ENCODE data around the gene SPTBN4.
A peak's percentile ranks its signal among the peaks of the same experiment; 100 is the strongest.
"Not testable (repeated sequence)": the region's sequence is repeated elsewhere in the genome, so short reads cannot be mapped to it uniquely, and the experiment has no call there.

SPTBN4 gene

DNA sequence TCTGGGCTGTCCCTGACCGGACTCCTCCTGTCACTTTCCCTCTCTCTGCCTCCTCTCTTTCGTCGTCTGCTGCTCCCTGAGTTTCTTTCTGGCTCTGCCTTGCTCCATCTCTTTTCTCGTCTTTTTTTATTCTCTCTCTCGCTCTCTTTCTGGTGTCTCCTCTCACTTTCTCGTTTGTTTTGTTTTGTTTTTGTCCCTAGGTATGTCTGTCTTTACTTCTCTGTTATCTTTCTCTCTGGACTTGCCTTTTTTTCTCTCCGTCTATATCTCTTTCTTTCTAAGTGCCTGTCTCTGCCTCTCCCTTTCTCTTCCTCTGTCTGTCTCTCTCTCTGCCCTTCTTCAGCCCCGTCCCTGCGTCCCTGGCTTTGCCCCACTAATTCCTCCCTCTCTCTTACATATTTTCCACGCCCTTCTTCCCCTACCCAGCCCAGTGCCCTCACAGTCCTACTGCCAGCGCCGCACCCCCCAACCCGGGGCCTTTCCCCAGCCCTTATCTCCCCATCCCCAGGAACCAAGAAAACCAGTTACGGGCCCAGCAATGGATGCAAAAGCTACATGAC is 61.8 kb downstream of the SPTBN4 start:
- TF ChIP-seq POLR2A (IDR thresholded peaks at IDR 0.05; ENCODE audit: low read depth, low read length) = no peak
- TF ChIP-seq TAF1 (IDR thresholded peaks at IDR 0.05; ENCODE audit: borderline replicate concordance, low read depth, low read length) = no peak
- TF ChIP-seq POLR2AphosphoS5 (IDR thresholded peaks at IDR 0.05; ENCODE audit: low read depth, low read length) = no peak
- no peak for FAIRE-seq
- no peak for DNase-seq (ENCODE audit: insufficient read length)

DNA sequence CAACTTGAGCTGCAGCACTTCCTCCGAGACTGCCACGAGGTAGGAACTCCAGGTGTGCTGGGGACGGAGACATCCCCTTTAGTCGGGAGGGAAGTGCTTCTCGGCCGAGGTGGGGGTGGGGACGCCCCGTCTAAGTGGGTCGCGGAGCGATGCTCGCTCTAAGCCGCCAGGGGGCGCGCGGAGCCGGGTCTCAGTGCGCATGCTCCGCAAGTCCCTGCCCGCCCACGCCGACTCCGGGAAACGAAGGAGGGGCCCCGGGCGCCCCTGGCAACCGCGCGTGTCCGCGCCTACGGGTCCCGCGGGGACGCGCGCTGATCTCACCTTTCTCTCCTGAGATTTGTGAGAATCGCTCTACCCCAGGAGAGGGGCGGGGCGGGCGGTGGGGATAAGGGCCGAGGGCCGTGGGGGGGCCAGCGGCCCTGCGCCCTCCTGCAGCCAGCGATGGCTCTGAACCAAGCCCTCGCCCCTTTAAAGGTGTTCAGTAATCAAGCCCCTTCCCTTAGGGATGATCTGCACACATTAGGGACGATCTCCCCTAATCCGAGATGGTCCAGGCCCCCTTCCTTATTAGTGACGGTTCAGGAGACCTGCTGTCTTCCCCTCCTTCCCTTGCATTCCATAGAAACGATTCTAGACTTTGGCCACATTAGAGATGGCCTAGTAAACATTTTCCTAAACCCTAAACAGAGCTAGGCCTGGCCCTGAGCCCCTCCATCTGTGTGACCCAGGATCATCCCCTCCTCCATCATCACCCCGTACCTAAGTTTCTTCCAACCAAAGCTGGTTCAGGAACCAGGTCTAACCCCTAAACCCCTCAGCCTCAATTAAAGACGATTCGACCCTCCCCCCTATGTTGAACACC is 62.5 kb downstream of the SPTBN4 start:
- peak; percentile 98 for FAIRE-seq
- TF ChIP-seq POLR2A (IDR thresholded peaks at IDR 0.05; ENCODE audit: low read depth, low read length) (no peak), TAF1 (IDR thresholded peaks at IDR 0.05; ENCODE audit: borderline replicate concordance, low read depth, low read length) (no peak), POLR2AphosphoS5 (IDR thresholded peaks at IDR 0.05; ENCODE audit: low read depth, low read length) (no peak)
- peak; percentile 98 for DNase-seq (ENCODE audit: insufficient read length)

DNA sequence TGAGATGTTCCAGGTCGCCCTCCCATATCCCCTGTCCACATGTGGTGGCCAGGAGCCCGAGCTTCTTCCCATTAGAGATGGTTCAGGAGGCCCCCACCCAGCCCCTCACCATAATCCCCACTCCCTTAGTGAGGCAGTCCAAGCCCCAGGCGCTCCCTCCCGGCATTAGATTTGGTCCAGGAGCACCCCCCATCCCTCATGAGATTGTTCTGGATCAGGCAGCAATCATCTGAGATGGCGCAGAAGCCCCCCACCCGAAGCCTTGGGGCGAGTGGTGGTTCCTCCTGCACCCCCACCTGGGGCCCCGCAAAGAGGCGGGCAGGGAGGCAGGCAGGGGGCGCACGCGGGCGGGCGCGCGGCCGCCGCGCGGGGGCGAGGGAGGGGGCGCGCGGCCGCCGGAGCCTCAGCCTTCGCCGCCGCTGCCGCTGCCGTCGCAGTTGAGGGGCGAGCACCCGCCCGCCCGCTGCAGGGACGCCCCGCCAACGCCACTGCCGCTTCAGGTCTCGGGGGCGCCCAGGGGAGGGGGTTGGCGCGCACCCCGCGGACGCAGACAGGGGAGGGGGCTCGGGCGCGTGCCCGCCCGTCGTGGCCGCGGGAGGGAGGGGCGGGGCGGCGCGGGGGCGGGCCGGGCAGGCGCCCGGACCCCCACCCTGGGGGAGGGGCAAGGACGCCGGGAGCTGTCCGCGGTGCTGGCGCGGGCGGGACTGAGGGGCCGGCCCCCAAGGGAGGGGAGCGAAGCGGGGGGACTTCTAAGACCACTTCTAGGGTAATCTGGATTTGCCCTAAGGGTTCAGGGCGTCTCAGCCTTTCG is 63.5 kb downstream of the SPTBN4 start:
- TF ChIP-seq POLR2AphosphoS5 (IDR thresholded peaks at IDR 0.05; ENCODE audit: low read depth, low read length) (no peak), TAF1 (IDR thresholded peaks at IDR 0.05; ENCODE audit: borderline replicate concordance, low read depth, low read length) (no peak), POLR2A (IDR thresholded peaks at IDR 0.05; ENCODE audit: low read depth, low read length) (no peak)
- FAIRE-seq (no peak), DNase-seq (ENCODE audit: insufficient read length) (no peak)

DNA sequence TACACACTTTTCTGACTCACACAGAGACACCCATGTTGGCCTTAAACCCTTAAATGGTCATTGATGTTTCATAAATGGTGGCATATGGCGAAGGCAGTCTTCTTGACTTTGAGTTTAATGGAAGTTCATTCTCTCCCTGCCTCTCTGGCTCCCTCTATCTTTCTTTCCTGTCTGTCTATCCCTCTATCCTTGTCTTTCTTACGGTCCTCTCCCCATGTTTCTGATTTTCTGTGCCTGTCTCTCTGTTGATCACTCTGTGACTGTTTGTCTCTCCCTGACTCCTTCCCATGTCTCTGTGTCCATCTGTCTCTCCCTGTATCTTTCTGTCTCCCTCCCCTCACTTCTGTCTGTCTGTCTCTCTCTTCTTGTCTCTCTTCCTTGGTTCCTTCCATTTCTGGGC is 66.7 kb downstream of the SPTBN4 start:
- DNase-seq (ENCODE audit: insufficient read length) = no peak
- no peak for FAIRE-seq
- TF ChIP-seq TAF1 (IDR thresholded peaks at IDR 0.05; ENCODE audit: borderline replicate concordance, low read depth, low read length) (no peak), POLR2A (IDR thresholded peaks at IDR 0.05; ENCODE audit: low read depth, low read length) (no peak), POLR2AphosphoS5 (IDR thresholded peaks at IDR 0.05; ENCODE audit: low read depth, low read length) (no peak)

DNA sequence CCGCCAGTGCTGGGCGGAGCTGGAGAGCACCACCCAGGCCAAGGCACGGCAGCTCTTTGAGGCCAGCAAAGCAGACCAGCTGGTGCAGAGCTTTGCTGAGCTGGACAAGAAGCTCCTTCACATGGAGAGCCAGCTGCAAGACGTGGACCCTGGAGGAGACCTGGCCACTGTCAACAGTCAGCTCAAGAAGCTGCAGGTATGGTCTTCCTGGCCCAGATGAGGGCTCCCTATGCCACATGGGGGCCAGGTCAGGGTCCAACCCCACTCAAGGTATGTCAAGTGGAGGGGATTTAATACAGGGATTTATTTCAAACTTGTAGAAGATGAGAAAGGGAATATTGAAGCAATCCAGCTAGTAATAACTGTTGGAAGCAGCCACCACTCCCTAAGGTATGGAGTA is 67.3 kb downstream of the SPTBN4 start:
- FAIRE-seq = no peak
- no peak for DNase-seq (ENCODE audit: insufficient read length)
- TF ChIP-seq TAF1 (IDR thresholded peaks at IDR 0.05; ENCODE audit: borderline replicate concordance, low read depth, low read length) = no peak
- no peak for TF ChIP-seq POLR2AphosphoS5 (IDR thresholded peaks at IDR 0.05; ENCODE audit: low read depth, low read length)

DNA sequence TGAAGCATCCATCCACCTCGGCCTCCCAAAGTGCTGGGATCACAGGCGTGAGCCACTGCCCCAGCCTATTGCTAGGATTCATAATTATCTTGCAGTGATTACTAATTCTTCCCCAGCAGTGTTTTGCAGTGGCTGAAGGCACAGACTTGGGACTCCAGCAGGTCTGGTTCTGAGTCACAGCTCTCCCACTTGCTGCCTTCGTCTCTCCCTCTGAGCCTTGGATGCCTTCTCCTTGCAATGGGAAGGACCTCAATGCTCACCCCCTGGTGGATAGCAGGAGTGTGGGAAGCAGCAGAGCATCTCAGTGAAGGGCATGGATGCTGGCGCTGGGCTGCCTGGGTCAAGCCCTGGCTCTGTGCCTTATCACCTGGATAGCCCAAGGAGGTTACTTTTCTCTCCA is 72.3 kb downstream of the SPTBN4 start:
- FAIRE-seq (no peak), DNase-seq (ENCODE audit: insufficient read length) (no peak)
- TF ChIP-seq TAF1 (IDR thresholded peaks at IDR 0.05; ENCODE audit: borderline replicate concordance, low read depth, low read length) = no peak
- no peak for TF ChIP-seq POLR2A (IDR thresholded peaks at IDR 0.05; ENCODE audit: low read depth, low read length)
- TF ChIP-seq POLR2AphosphoS5 (IDR thresholded peaks at IDR 0.05; ENCODE audit: low read depth, low read length) = no peak

DNA sequence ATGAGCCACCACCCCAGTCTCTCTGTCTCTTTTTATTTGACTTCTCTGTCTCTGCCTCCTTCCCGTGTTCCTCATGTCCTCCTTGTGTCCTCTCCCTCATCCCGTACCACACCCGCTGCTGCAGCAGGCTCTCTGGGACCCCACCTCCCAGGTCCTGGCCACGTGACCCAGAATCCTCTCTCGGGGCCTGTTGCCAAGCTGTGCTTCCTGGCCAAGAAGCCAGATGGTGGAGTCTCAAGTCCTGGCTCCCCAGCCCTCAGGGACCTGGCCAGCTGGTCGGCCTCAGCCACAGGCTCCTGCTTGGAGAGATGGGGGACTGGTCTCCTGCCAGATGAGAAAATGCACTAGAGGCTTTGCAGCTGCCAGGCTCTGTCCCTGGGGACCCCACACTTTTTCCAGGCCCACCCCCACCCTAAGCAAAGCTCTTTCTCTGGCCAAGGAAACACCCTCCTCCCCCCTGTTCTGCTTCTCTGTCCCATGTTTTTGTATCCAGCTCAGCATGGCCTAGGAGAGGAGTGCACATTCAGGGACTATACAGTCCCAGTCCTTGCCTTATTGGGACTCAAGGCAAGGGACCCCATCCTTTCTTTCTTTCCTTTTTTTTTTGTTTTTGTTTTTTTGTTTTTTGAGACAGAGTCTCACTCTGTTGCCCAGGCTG is 75.5 kb downstream of the SPTBN4 start:
- DNase-seq (ENCODE audit: insufficient read length) = no peak

DNA sequence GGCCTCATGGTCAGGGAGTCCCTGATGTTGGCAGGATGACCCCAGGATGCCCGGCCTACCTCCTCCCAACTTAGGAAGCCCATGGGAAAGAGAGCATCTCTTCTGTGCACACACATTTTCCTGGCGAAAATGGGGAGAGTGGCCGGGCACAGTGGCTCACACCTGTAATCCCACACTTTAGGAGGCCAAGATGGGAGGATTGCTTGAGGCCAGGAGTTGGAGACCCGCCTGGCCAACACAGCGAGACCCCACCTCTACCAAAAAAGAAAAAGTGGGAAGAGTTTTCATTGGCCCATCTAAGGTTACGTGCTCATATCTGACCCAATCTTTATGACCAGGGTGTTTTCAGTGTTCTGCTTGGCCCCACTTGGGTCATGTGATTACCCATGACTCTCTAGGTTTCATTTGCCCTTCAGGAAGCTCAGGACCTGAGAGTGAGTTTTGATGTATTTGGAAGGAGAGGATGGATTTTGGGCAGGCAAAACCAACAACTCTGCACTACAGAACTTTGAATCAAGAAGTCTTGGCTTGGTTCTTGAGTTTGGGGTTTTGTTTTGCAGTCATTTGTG is 76.3 kb downstream of the SPTBN4 start:
- FAIRE-seq = no peak
- TF ChIP-seq POLR2AphosphoS5 (IDR thresholded peaks at IDR 0.05; ENCODE audit: low read depth, low read length) (no peak), POLR2A (IDR thresholded peaks at IDR 0.05; ENCODE audit: low read depth, low read length) (no peak), TAF1 (IDR thresholded peaks at IDR 0.05; ENCODE audit: borderline replicate concordance, low read depth, low read length) (no peak)
- no peak for DNase-seq (ENCODE audit: insufficient read length)

More for the DNA sequence above, 75.5 kb downstream of the SPTBN4 start:
- FAIRE-seq = no peak
- TF ChIP-seq TAF1 (IDR thresholded peaks at IDR 0.05; ENCODE audit: borderline replicate concordance, low read depth, low read length) = no peak

DNA sequence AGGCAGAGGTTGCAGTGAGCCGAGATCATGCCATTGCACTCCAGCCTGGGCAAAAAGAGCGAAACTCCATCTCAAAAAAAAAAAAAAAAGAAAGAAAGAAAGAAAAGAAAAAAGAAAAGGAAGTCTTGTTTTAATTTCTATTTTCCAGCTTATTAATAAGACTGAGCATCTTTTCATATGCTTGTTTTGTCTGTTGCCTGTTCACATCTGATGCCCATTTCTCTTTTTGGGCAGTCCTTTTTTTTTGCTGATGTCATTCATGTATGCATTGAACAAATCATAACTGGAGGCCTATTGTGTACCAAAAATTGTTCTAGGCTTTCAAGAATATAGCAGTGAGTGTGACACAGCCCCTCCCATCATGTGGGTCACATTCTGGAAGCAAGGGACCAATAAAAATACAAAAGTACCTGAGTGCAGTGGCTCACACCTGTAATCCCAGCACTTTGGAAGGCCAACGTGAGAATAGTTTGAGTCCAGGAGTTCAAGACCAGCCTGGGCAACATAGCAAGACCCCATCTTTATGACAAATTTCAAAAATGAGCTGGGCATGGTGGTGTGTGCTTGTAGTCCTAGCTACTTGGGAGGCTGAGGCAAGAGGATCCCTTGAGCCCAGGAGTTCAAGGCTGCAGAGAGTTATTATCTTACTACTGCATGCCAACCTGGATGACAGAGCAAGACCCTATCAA is 79.5 kb downstream of the SPTBN4 start:
- not testable (repeated sequence) for DNase-seq (ENCODE audit: insufficient read length); FAIRE-seq

DNA sequence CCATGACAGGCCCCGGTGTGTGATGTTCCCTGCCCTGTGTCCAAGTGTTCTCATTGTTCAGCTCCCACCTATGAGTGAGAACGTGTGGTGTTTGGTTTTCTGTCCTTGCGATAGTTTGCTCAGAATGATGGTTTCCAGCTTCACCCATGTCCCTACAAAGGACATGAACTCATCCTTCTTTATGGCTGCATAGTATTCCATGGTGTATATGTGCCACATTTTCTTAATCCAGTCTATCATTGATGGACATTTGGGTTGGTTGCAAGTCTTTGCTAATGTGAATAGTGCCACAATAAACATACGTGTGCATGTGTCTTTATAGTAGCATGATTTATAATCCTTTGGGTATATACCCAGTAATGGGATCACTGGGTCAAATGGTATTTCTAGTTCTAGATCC is 80.4 kb downstream of the SPTBN4 start:
- DNase-seq (ENCODE audit: insufficient read length); FAIRE-seq: not testable (repeated sequence)

DNA sequence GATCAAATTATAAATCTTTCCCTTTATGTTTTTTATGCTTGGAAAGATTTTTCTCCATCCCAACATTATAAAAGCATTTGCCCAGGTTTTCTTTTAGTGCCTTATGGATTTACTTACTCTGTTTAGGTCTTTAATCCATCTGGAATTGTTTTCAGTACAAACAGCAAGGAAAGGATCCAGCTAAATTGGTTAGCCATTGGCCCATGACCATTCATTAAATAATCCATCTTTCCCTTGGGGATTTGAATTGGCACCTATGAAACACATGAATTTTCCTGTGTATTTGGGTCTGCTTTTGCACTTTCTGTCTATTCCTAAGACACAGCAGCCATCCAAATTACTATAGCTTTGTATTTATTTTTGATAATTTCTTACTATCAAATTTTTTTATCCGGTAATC is 81.0 kb downstream of the SPTBN4 start:
- no peak for TF ChIP-seq TAF1 (IDR thresholded peaks at IDR 0.05; ENCODE audit: borderline replicate concordance, low read depth, low read length)
- TF ChIP-seq POLR2A (IDR thresholded peaks at IDR 0.05; ENCODE audit: low read depth, low read length) = no peak
- TF ChIP-seq POLR2AphosphoS5 (IDR thresholded peaks at IDR 0.05; ENCODE audit: low read depth, low read length) = no peak
- DNase-seq (ENCODE audit: insufficient read length) (no peak), FAIRE-seq (no peak)
